MCF 10A (cell line): ENCODE measurements around the gene DSTYK. TPM values are rescaled to one million over a fixed set of nuclear protein-coding genes. Genes with fewer than 3 reads are reported as not detected.

Experiments
- BruUV-seq: library from RNA; stranded (reverse); fragments of 400-500 nt; replicated peaks from 2 replicates; lab custom pipeline; 2021; lab: Mats Ljungman, UMichigan
- CTCF ChIA-PET: fragments of 300-600 bp; sonication (Branson Sonifier 250); formaldehyde crosslinking; extraction: SDS; loops from one replicate; lab custom pipeline; 2021; ENCODE audit warnings: antibody characterized with exemption, inconsistent platforms; lab: Yijun Ruan, JAX
- POLR2A ChIA-PET: fragments of 300-600, 350-650 bp; sonication (Branson Sonifier 250); formaldehyde crosslinking; extraction: SDS; loops from one replicate; lab custom pipeline; 2020; ENCODE audit warnings: antibody characterized with exemption, inconsistent platforms; lab: Yijun Ruan, JAX
- DNase-seq: peaks from one replicate; pipeline ENCODE4 v3.0.0-alpha.2; 2018; ENCODE audit not compliant: unreplicated experiment
- H3K27ac Mint-ChIP-seq: one replicate; pipeline ENCODE4 v1.8.0; 2022; ENCODE audit warnings: mild to moderate bottlenecking, low read depth, mixed read lengths; ENCODE audit not compliant: unreplicated experiment
- H3K27me3 Mint-ChIP-seq: one replicate; pipeline ENCODE4 v1.8.0; 2022; ENCODE audit warnings: mixed read lengths; ENCODE audit not compliant: insufficient read depth, unreplicated experiment
- H3K36me3 Mint-ChIP-seq: one replicate; pipeline ENCODE4 v1.8.0; 2022; ENCODE audit warnings: mild to moderate bottlenecking, moderate library complexity, mixed read lengths; ENCODE audit not compliant: insufficient read depth, unreplicated experiment
- H3K4me1 Mint-ChIP-seq: one replicate; pipeline ENCODE4 v1.8.0; 2022; ENCODE audit warnings: mixed read lengths; ENCODE audit not compliant: insufficient read depth, unreplicated experiment
- H3K4me3 Mint-ChIP-seq: one replicate; pipeline ENCODE4 v1.8.0; 2022; ENCODE audit warnings: mild to moderate bottlenecking, moderate library complexity, mixed read lengths; ENCODE audit not compliant: unreplicated experiment
- H3K9me3 Mint-ChIP-seq: one replicate; pipeline ENCODE4 v1.8.0; 2022; ENCODE audit warnings: mixed read lengths; ENCODE audit not compliant: unreplicated experiment
- CTCF ChIP-seq: fragments of 200-600 bp; IDR thresholded peaks from one replicate; pipeline ENCODE4 v1.8.0; 2022; ENCODE audit warnings: antibody characterized with exemption, mild to moderate bottlenecking; ENCODE audit not compliant: unreplicated experiment
- intact Hi-C: fragments of 100-400 bp; cut with micrococcal nuclease; formaldehyde crosslinking; loops from 2 replicates; pipeline ENCODE4 v1.14.1; 2022
- total RNA-seq: library from RNA; stranded (reverse); gene quantifications from 2 replicates; pipeline ENCODE4 v1.2.3, GENCODE V29; 2022

The DSTYK gene
- total RNA-seq, 1 experiment from 2014 or later = 18.4 TPM

GRCh38 chr1:205147191-205147835, 64.2 kb downstream of the DSTYK start:
- peaks cover 66% of the 10 kb centered on the region for H3K36me3 Mint-ChIP-seq
- no peak overlapping the region for H3K4me3 Mint-ChIP-seq
- ChIA-PET CTCF (interaction anchor here (0.7 to 8.1 kb wide), 8 partner anchors 19 to 717 kb away, joined by 3 to 113 read pairs (median 3); partner anchors contain the start of gene RBBP5), POLR2A (interaction anchor here (0.9 to 5.2 kb wide), 6 partner anchors 8 to 172 kb away, joined by 3 to 33 read pairs (median 4); partner anchors contain the start of gene RBBP5)
- H3K27ac Mint-ChIP-seq = no peak overlapping the region
- no peak for TF ChIP-seq CTCF
- intact Hi-C loops = no loop called here
- no peaks in the 10 kb centered on the region for H3K27me3 Mint-ChIP-seq
- DNase-seq = peak; percentile 53
- no peaks in the 10 kb centered on the region for H3K9me3 Mint-ChIP-seq
- BruUV-seq = no TSS peak
- peaks cover 12% of the 10 kb centered on the region for H3K4me1 Mint-ChIP-seq

- intact Hi-C loops = loop anchor here (5.0 kb wide), 1 partner anchor 83 kb away; the partner anchor contains the start of gene TMCC2
- no peak for TF ChIP-seq CTCF
- Mint-ChIP-seq H3K27me3 (no peaks in the 10 kb centered on the region), H3K27ac (peak overlapping the region; percentile 25), H3K36me3 (peaks cover 59% of the 10 kb centered on the region), H3K4me1 (peaks cover 19% of the 10 kb centered on the region), H3K9me3 (no peaks in the 10 kb centered on the region), H3K4me3 (no peak overlapping the region)
- CTCF ChIA-PET = interaction anchor here (0.9 to 16.1 kb wide), 16 partner anchors 9 to 180 kb away, joined by 3 to 231 read pairs (median 6); partner anchors contain the start of gene RBBP5
- BruUV-seq = no TSS peak
- POLR2A ChIA-PET = interaction anchor here (0.9 to 5.2 kb wide), 6 partner anchors 18 to 67 kb away, joined by 3 to 33 read pairs (median 5); partner anchors contain the start of genes DSTYK and RBBP5
- peak; percentile 14 for DNase-seq
These were observed 66.8 kb downstream of the DSTYK start for GRCh38 chr1:205144751-205145150.

GRCh38 chr1:205144046-205144720, 67.3 kb downstream of the DSTYK start:
- POLR2A ChIA-PET = interaction anchor here (0.9 to 5.2 kb wide), 7 partner anchors 8 to 68 kb away, joined by 3 to 33 read pairs (median 3); partner anchors contain the start of genes DSTYK and RBBP5
- H3K9me3 Mint-ChIP-seq = no peaks in the 10 kb centered on the region

More at GRCh38 chr1:205144046-205144720, 67.3 kb downstream of the DSTYK start:
- H3K4me3 Mint-ChIP-seq = no peak overlapping the region
- TF ChIP-seq CTCF = no peak
- no TSS peak for BruUV-seq
- CTCF ChIA-PET = interaction anchor here (0.5 to 16.1 kb wide), 23 partner anchors 10 to 346 kb away, joined by 3 to 231 read pairs (median 4); partner anchors contain the start of genes RBBP5 and TMCC2
- intact Hi-C loops = loop anchor here (5.0 kb wide), 1 partner anchor 83 kb away; the partner anchor contains the start of gene TMCC2
- peaks cover 57% of the 10 kb centered on the region for H3K36me3 Mint-ChIP-seq
- H3K27me3 Mint-ChIP-seq = no peaks in the 10 kb centered on the region
- peak overlapping the region; percentile 25 for H3K27ac Mint-ChIP-seq
- no peak for DNase-seq
- peaks cover 19% of the 10 kb centered on the region for H3K4me1 Mint-ChIP-seq
